GM23338 (cell line): ENCODE measurements around the gene TAF11L3. TPM values are rescaled to one million over a fixed set of nuclear protein-coding genes. Genes with fewer than 3 reads are reported as not detected.
"Not testable (repeated sequence)": the region's sequence is repeated elsewhere in the genome, so short reads cannot be mapped to it uniquely, and the experiment has no call there.

Experiments
- ATAC-seq: fragments of 200-7000 bp; cut with Tn5 transposase; 3 replicates; pipeline ENCODE4 v1.9.1; 2020
- DNase-seq: peaks from one replicate; pipeline ENCODE4 v3.0.0-alpha.2; 2015; ENCODE audit warnings: low spot score
- H2AFZ ChIP-seq: fragments of 200-600 bp; sonication (generic); 2 replicates; pipeline ENCODE4 v1.8.0; 2016; ENCODE audit warnings: antibody characterized with exemption, mild to moderate bottlenecking, moderate library complexity
- H3F3A ChIP-seq: fragments of 200-600 bp; sonication (generic); replicated peaks from 2 replicates; pipeline ENCODE4 v1.8.0; 2017; ENCODE audit warnings: antibody characterized with exemption, mixed run types, low read depth
- H3K27ac ChIP-seq: fragments of 200-600 bp; sonication (generic); 2 replicates; pipeline ENCODE4 v1.6.1; 2016; ENCODE audit warnings: low read depth
- H3K27me3 ChIP-seq: fragments of 200-600 bp; sonication (generic); 2 replicates; pipeline ENCODE4 v1.8.0; 2016; ENCODE audit warnings: mild to moderate bottlenecking, mixed run types, moderate library complexity; ENCODE audit not compliant: insufficient read depth
- H3K36me3 ChIP-seq: fragments of 200-600 bp; sonication (generic); 2 replicates; pipeline ENCODE4 v1.8.0; 2016; ENCODE audit warnings: mild to moderate bottlenecking; ENCODE audit not compliant: insufficient read depth
- H3K4me1 ChIP-seq: fragments of 200-600 bp; sonication (generic); 2 replicates; pipeline ENCODE4 v1.8.0; 2016; ENCODE audit warnings: mild to moderate bottlenecking, moderate library complexity; ENCODE audit not compliant: insufficient read depth
- H3K4me2 ChIP-seq: fragments of 200-600 bp; sonication (generic); 2 replicates; pipeline ENCODE4 v1.7.1; 2017; ENCODE audit warnings: mixed run types
- H3K4me3 ChIP-seq: fragments of 200-600 bp; sonication (generic); 2 replicates; pipeline ENCODE4 v1.6.1; 2016; ENCODE audit warnings: mixed run types
- H3K79me2 ChIP-seq: fragments of 200-600 bp; sonication (generic); replicated peaks from 2 replicates; pipeline ENCODE4 v1.8.0; 2017; ENCODE audit warnings: mild to moderate bottlenecking; ENCODE audit not compliant: insufficient read depth
- H3K9me2 ChIP-seq: fragments of 200-600 bp; sonication (generic); 2 replicates; pipeline ENCODE4 v1.8.0; 2017; ENCODE audit not compliant: insufficient read depth
- H4K20me1 ChIP-seq: fragments of 200-600 bp; sonication (generic); replicated peaks from 2 replicates; pipeline ENCODE4 v1.8.0; 2017; ENCODE audit warnings: mild to moderate bottlenecking; ENCODE audit not compliant: insufficient read depth
- H3K27ac Mint-ChIP-seq: 2 replicates; pipeline ENCODE4 v1.8.0; 2020; ENCODE audit warnings: inconsistent platforms, mild to moderate bottlenecking, moderate library complexity, mixed read lengths
- H3K27me3 Mint-ChIP-seq: 3 replicates; pipeline ENCODE4 v1.8.0; 2022; ENCODE audit warnings: low read depth, mild to moderate bottlenecking, moderate library complexity, mixed read lengths, inconsistent platforms; ENCODE audit not compliant: insufficient read depth, poor library complexity
- H3K36me3 Mint-ChIP-seq: 3 replicates; pipeline ENCODE4 v1.8.0; 2021; ENCODE audit warnings: low read depth, mild to moderate bottlenecking, inconsistent platforms, moderate library complexity, mixed read lengths
- H3K4me1 Mint-ChIP-seq: 3 replicates; pipeline ENCODE4 v1.8.0; 2020; ENCODE audit warnings: mild to moderate bottlenecking, inconsistent platforms, mixed read lengths
- H3K4me3 Mint-ChIP-seq: 3 replicates; pipeline ENCODE4 v1.8.0; 2021; ENCODE audit warnings: moderate library complexity, mild to moderate bottlenecking, inconsistent platforms, mixed read lengths
- H3K9me3 Mint-ChIP-seq: 3 replicates; pipeline ENCODE4 v1.8.0; 2020; ENCODE audit warnings: moderate library complexity, mild to moderate bottlenecking, inconsistent platforms, mixed read lengths
- polyA plus RNA-seq: library from polyadenylated mRNA; unstranded; fragments of >200 nt; fragmentation: Nextera tagmentation; extraction: Ambion mirVana; gene quantifications from 2 replicates; pipeline ENCODE4 v1.2.1, GENCODE V29; 2016
- small RNA-seq: library from RNA; depleted of rRNA; stranded (forward); fragments of <200 nt; gene quantifications from one replicate; pipeline ENCODE3, GENCODE V24; 2014; ENCODE audit warnings: low replicate concordance
- total RNA-seq: library from RNA; depleted of rRNA; stranded (reverse); fragments of >200 nt; shearing (Covaris generic); gene quantifications from 2 replicates; pipeline ENCODE4 v1.2.3, GENCODE V29; 2014; rRNA removed

TAF11L3 gene
- total and polyA plus RNA-seq, 2 experiments from 2014 or later, result not detected

DNA sequence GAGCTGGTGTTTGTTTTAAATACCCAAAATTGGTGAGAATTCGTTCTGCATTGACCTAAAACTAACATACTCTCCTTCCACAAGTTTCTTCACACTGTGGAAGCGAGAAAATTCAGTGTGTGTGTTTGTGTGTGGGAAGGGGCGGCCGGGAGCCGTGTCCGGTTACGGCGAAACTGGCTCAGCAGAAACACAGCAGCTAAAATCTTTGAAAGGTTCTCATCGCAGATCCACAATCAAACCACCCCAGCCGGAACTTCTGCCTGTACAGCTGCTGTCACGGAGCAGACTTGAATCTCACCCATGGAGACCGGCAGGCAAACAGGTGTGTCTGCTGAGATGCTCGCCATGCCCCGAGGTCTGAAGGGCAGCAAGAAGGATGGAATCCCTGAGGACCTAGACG, 6.8 kb downstream of the TAF11L3 start, which contains the start of gene TAF11L5:
TAF11L5 (plus strand) TSS at position 301 of the 400 bp plus-strand sequence.
- not testable (repeated sequence) for H4K20me1 ChIP-seq, H3K4me1 ChIP-seq, H3K27me3 ChIP-seq, DNase-seq, H3K4me3 ChIP-seq, ATAC-seq, H3K79me2 ChIP-seq, H3K36me3 ChIP-seq, H3K27ac Mint-ChIP-seq, H3K27me3 Mint-ChIP-seq, H2AFZ ChIP-seq, H3K4me2 ChIP-seq, H3K27ac ChIP-seq, H3K9me2 ChIP-seq, H3K9me3 Mint-ChIP-seq, H3K4me3 Mint-ChIP-seq, H3F3A ChIP-seq, H3K36me3 Mint-ChIP-seq, H3K4me1 Mint-ChIP-seq

DNA sequence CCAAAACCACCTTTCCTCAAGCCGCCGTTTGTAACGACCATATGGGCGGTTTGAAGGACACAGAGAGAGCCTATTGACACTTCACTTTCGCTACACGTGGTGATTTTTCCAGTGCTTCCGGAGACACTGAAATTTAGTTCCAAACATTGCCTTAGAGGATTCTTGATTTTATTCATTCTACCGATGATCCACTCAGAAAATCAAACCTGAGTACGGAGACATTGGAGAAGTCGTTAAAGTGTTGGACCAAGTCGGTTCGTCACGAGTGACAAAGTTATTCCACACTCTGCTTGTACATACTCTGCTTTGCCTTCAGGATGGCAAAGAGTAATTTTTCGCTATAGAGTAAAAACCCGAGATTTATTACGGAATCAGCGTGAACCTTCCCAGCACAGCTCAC, 8.3 kb downstream of the TAF11L3 start:
- H3K27me3 ChIP-seq, H3K4me1 Mint-ChIP-seq, H3K4me3 Mint-ChIP-seq, H3K79me2 ChIP-seq, H3K27me3 Mint-ChIP-seq, H3K9me2 ChIP-seq, H3K36me3 Mint-ChIP-seq, H3F3A ChIP-seq, H3K4me3 ChIP-seq, H3K27ac Mint-ChIP-seq, DNase-seq, H3K4me2 ChIP-seq, H3K27ac ChIP-seq, H3K36me3 ChIP-seq, H3K9me3 Mint-ChIP-seq, ATAC-seq, H2AFZ ChIP-seq, H4K20me1 ChIP-seq, H3K4me1 ChIP-seq: not testable (repeated sequence)

DNA sequence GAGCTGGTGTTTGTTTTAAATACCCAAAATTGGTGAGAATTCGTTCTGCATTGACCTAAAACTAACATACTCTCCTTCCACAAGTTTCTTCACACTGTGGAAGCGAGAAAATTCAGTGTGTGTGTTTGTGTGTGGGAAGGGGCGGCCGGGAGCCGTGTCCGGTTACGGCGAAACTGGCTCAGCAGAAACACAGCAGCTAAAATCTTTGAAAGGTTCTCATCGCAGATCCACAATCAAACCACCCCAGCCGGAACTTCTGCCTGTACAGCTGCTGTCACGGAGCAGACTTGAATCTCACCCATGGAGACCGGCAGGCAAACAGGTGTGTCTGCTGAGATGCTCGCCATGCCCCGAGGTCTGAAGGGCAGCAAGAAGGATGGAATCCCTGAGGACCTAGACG, 10.2 kb downstream of the TAF11L3 start, which contains the start of gene TAF11L6:
TAF11L6 (plus strand) TSS at position 301 of the 400 bp plus-strand sequence.
- H4K20me1 ChIP-seq, H3K36me3 Mint-ChIP-seq, H3K4me2 ChIP-seq, H3K9me2 ChIP-seq, H3K4me3 Mint-ChIP-seq, H3K4me3 ChIP-seq, H2AFZ ChIP-seq, H3K4me1 Mint-ChIP-seq, ATAC-seq, DNase-seq, H3K9me3 Mint-ChIP-seq, H3K27me3 Mint-ChIP-seq, H3K4me1 ChIP-seq, H3K27me3 ChIP-seq, H3K36me3 ChIP-seq, H3K27ac ChIP-seq, H3K27ac Mint-ChIP-seq, H3F3A ChIP-seq, H3K79me2 ChIP-seq: not testable (repeated sequence)

Small RNA genes within 50 kb of the gene (small RNA-seq; reads per million reads assigned to genes)
- gene AC106774.3, result not detected

Other genes starting within 250 kb of the TAF11L3 start
- gene TAF11L2, start 20.1 kb upstream of the TAF11L3 start, total RNA-seq, result not detected in 2 replicates
- not detected in 2 replicates for gene TAF11L2, start 20.1 kb upstream of the TAF11L3 start, polyA plus RNA-seq
- gene TAF11L4, start 3.4 kb downstream of the TAF11L3 start, total RNA-seq, result not detected in 2 replicates
- gene TAF11L4, start 3.4 kb downstream of the TAF11L3 start, polyA plus RNA-seq, result not detected in 2 replicates
- not detected in 2 replicates for gene TAF11L5, start 6.9 kb downstream of the TAF11L3 start, total RNA-seq
- not detected in 2 replicates for gene TAF11L5, start 6.9 kb downstream of the TAF11L3 start, polyA plus RNA-seq
- not detected in 2 replicates for gene TAF11L6, start 10.3 kb downstream of the TAF11L3 start, total RNA-seq
- not detected in 2 replicates for gene TAF11L6, start 10.3 kb downstream of the TAF11L3 start, polyA plus RNA-seq
- gene TAF11L7, start 67.4 kb downstream of the TAF11L3 start, total RNA-seq, result not detected in 2 replicates
- not detected in 2 replicates for gene TAF11L7, start 67.4 kb downstream of the TAF11L3 start, polyA plus RNA-seq
- gene TAF11L8, start 72.6 kb downstream of the TAF11L3 start, total RNA-seq, result not detected in 2 replicates
- not detected in 2 replicates for gene TAF11L8, start 72.6 kb downstream of the TAF11L3 start, polyA plus RNA-seq
- not detected in 2 replicates for gene TAF11L9, start 76.0 kb downstream of the TAF11L3 start, total RNA-seq
- not detected in 2 replicates for gene TAF11L9, start 76.0 kb downstream of the TAF11L3 start, polyA plus RNA-seq
- not detected in 2 replicates for gene TAF11L10, start 79.5 kb downstream of the TAF11L3 start, total RNA-seq
- gene TAF11L10, start 79.5 kb downstream of the TAF11L3 start, polyA plus RNA-seq, result not detected in 2 replicates
- 0.21 and 1.6 TPM in 2 replicates for gene TAF11L11, start 85.8 kb downstream of the TAF11L3 start, total RNA-seq
- not detected in 2 replicates for gene TAF11L11, start 85.8 kb downstream of the TAF11L3 start, polyA plus RNA-seq
- not detected in 2 replicates for gene TAF11L12, start 92.0 kb downstream of the TAF11L3 start, total RNA-seq
- gene TAF11L12, start 92.0 kb downstream of the TAF11L3 start, polyA plus RNA-seq, result not detected in 2 replicates
- not detected in 2 replicates for gene TAF11L13, start 113.7 kb downstream of the TAF11L3 start, total RNA-seq
- not detected in 2 replicates for gene TAF11L13, start 113.7 kb downstream of the TAF11L3 start, polyA plus RNA-seq
- not detected in 2 replicates for gene TAF11L14, start 116.1 kb downstream of the TAF11L3 start, total RNA-seq
- not detected in 2 replicates for gene TAF11L14, start 116.1 kb downstream of the TAF11L3 start, polyA plus RNA-seq